Esophagus (tissue), 2 donors: ENCODE results near the gene SLC6A2. TPM values are rescaled to one million over a fixed set of nuclear protein-coding genes. Genes with fewer than 3 reads are reported as not detected.

ENCODE experiments used
- H3K27ac ChIP-seq, 2 donors: one replicate each; pipeline ENCODE4 v1.5.1; 2013; ENCODE audit warnings: low read depth in 2 of 2, mild to moderate bottlenecking in 2 of 2, inconsistent platforms in 1 of 2, low read length in 1 of 2, moderate library complexity in 1 of 2
- H3K27me3 ChIP-seq, 2 donors: one replicate each; pipeline ENCODE4 v1.6.1; 2013; ENCODE audit warnings: low read length in 2 of 2, control low read depth in 1 of 2, mild to moderate bottlenecking in 1 of 2; ENCODE audit not compliant: insufficient read depth in 2 of 2, control insufficient read depth in 1 of 2
- H3K36me3 ChIP-seq, 2 donors: one replicate each; pipeline ENCODE4 v1.6.1; 2013; ENCODE audit warnings: low read length in 1 of 2; ENCODE audit not compliant: control insufficient read depth in 2 of 2, insufficient read depth in 2 of 2
- H3K4me1 ChIP-seq, 2 donors: one replicate each; pipeline ENCODE4 v1.6.1; 2013; ENCODE audit warnings: low read length in 1 of 2; ENCODE audit not compliant: control insufficient read depth in 2 of 2, insufficient read depth in 2 of 2
- H3K4me3 ChIP-seq, 2 donors: one replicate each; pipeline ENCODE4 v1.5.1; 2013; ENCODE audit warnings: low read length in 2 of 2, mild to moderate bottlenecking in 2 of 2, low read depth in 1 of 2, moderate library complexity in 1 of 2
- H3K9me3 ChIP-seq, 2 donors: one replicate each; pipeline ENCODE4 v1.6.1; 2013; ENCODE audit warnings: mild to moderate bottlenecking in 2 of 2, low read depth in 1 of 2, low read length in 1 of 2, moderate library complexity in 1 of 2; ENCODE audit not compliant: control insufficient read depth in 2 of 2, insufficient read depth in 1 of 2
- WGBS, 2 donors: extraction: QIAGEN DNeasy Blood & Tissue Kit; methylation state at CpG; one replicate each; pipeline ENCODE4 v1.1.7; 2013; 5-methylcytosine and 5-hydroxymethylcytosine counted together
- polyA plus RNA-seq, 2 donors: library from polyadenylated mRNA; stranded (reverse); fragments of 200-250 nt; gene quantifications; one replicate each; pipeline ENCODE4 v1.2.3, GENCODE V29; 2013
- donor health status: healthy with polysubstance abuse.
- donor health status: Bipolar disorder and iron deficiency.

SLC6A2 gene
- polyA plus RNA-seq, 2 donors, result 0.06 to 0.10 TPM

- Histone ChIP-seq H3K4me3 (no peak overlapping the region), H3K4me1 (no peaks in the 10 kb centered on the region), H3K9me3 (no peaks in the 10 kb centered on the region), H3K27ac (no peak overlapping the region), H3K27me3 (no peaks in the 10 kb centered on the region), H3K36me3 (no peaks in the 10 kb centered on the region)
- 81 to 83% methylated on average over 3 of the region's 3 CpGs for WGBS, 2 donors
These were observed 61.5 kb downstream of the SLC6A2 start for GRCh38 chr16:55717326-55717725.

GRCh38 chr16:55725055-55725777 lies 69.4 kb downstream of the SLC6A2 start:
- no peaks in the 10 kb centered on the region for H3K27me3 ChIP-seq
- H3K27ac ChIP-seq, result no peak overlapping the region
- H3K9me3 ChIP-seq, result no peaks in the 10 kb centered on the region
- no peaks in the 10 kb centered on the region for H3K36me3 ChIP-seq
- no peak overlapping the region for H3K4me3 ChIP-seq
- WGBS, 2 donors, result 69 to 75% methylated on average over 5 of the region's 5 CpGs
- peaks cover 0 to 2% of the 10 kb centered on the region in 2 donors for H3K4me1 ChIP-seq

- H3K4me3 ChIP-seq, result no peak overlapping the region
- no peaks in the 10 kb centered on the region for H3K9me3 ChIP-seq
- H3K27ac ChIP-seq, result no peak overlapping the region
- no peaks in the 10 kb centered on the region for H3K36me3 ChIP-seq
- H3K4me1 ChIP-seq, result peaks cover 0 to 2% of the 10 kb centered on the region in 2 donors
- H3K27me3 ChIP-seq, result no peaks in the 10 kb centered on the region
- 46 to 62% methylated on average over 6 of the region's 6 CpGs for WGBS, 2 donors
These were observed 73.0 kb downstream of the SLC6A2 start for GRCh38 chr16:55728797-55729196.

- Histone ChIP-seq H3K9me3 (no peaks in the 10 kb centered on the region), H3K27ac (no peak overlapping the region), H3K36me3 (no peaks in the 10 kb centered on the region), H3K27me3 (no peaks in the 10 kb centered on the region), H3K4me1 (peaks cover 0 to 2% of the 10 kb centered on the region in 2 donors), H3K4me3 (no peak overlapping the region)
- WGBS, 2 donors, result 79 to 86% methylated on average over 5 of the region's 5 CpGs
These were observed 74.3 kb downstream of the SLC6A2 start for GRCh38 chr16:55730115-55730514.

GRCh38 chr16:55732496-55732895 lies 76.7 kb downstream of the SLC6A2 start:
- Histone ChIP-seq H3K27me3 (no peaks in the 10 kb centered on the region), H3K27ac (no peak overlapping the region), H3K4me1 (peaks cover 0 to 4% of the 10 kb centered on the region in 2 donors), H3K9me3 (no peaks in the 10 kb centered on the region), H3K4me3 (no peak overlapping the region), H3K36me3 (no peaks in the 10 kb centered on the region)
- WGBS, 2 donors, result 70 to 72% methylated on average over 2 of the region's 2 CpGs

- H3K9me3 ChIP-seq, result no peaks in the 10 kb centered on the region
- H3K27me3 ChIP-seq, result no peaks in the 10 kb centered on the region
- no peak overlapping the region for H3K4me3 ChIP-seq
- H3K36me3 ChIP-seq, result no peaks in the 10 kb centered on the region
- no peak overlapping the region for H3K27ac ChIP-seq
- peaks cover 0 to 2% of the 10 kb centered on the region in 2 donors for H3K4me1 ChIP-seq
- 59 to 81% methylated on average over 2 of the region's 2 CpGs for WGBS, 2 donors
These were observed 78.9 kb downstream of the SLC6A2 start for GRCh38 chr16:55734665-55735064.

GRCh38 chr16:55735120-55735781 lies 79.5 kb downstream of the SLC6A2 start:
- H3K36me3 ChIP-seq, result no peaks in the 10 kb centered on the region
- no peaks in the 10 kb centered on the region for H3K9me3 ChIP-seq
- H3K27me3 ChIP-seq, result no peaks in the 10 kb centered on the region
- H3K4me1 ChIP-seq, result peaks cover 0 to 2% of the 10 kb centered on the region in 2 donors
- no peak overlapping the region for H3K27ac ChIP-seq
- 82 to 87% methylated on average over 4 of the region's 4 CpGs for WGBS, 2 donors
- H3K4me3 ChIP-seq, result no peak overlapping the region

GRCh38 chr16:55736671-55737070 lies 80.9 kb downstream of the SLC6A2 start:
- Histone ChIP-seq H3K4me1 (peaks cover 0 to 2% of the 10 kb centered on the region in 2 donors), H3K36me3 (no peaks in the 10 kb centered on the region), H3K27ac (no peak overlapping the region), H3K4me3 (no peak overlapping the region), H3K27me3 (peaks cover 0 to 3% of the 10 kb centered on the region in 2 donors), H3K9me3 (no peaks in the 10 kb centered on the region)
- WGBS, 2 donors, result 55 to 60% methylated on average over 4 of the region's 4 CpGs

- Histone ChIP-seq H3K4me3 (no peak overlapping the region), H3K27me3 (peaks cover 0 to 3% of the 10 kb centered on the region in 2 donors), H3K27ac (peak overlapping the region in 1 of 2 donors; percentile 72), H3K9me3 (no peaks in the 10 kb centered on the region), H3K4me1 (peaks cover 0 to 2% of the 10 kb centered on the region in 2 donors), H3K36me3 (no peaks in the 10 kb centered on the region)
- WGBS, 2 donors, result 52 to 55% methylated on average over 3 of the region's 3 CpGs
These were observed 81.5 kb downstream of the SLC6A2 start for GRCh38 chr16:55737318-55737717.
